ENCODE data around the gene SLC25A31. TPM values are rescaled to one million over a fixed set of nuclear protein-coding genes. Genes with fewer than 3 reads are reported as not detected.

SLC25A31 gene
- total and polyA plus RNA-seq, 3 donors from 2014 or later, result 23.4 to 92.2 (median 28.1) TPM

DNA sequence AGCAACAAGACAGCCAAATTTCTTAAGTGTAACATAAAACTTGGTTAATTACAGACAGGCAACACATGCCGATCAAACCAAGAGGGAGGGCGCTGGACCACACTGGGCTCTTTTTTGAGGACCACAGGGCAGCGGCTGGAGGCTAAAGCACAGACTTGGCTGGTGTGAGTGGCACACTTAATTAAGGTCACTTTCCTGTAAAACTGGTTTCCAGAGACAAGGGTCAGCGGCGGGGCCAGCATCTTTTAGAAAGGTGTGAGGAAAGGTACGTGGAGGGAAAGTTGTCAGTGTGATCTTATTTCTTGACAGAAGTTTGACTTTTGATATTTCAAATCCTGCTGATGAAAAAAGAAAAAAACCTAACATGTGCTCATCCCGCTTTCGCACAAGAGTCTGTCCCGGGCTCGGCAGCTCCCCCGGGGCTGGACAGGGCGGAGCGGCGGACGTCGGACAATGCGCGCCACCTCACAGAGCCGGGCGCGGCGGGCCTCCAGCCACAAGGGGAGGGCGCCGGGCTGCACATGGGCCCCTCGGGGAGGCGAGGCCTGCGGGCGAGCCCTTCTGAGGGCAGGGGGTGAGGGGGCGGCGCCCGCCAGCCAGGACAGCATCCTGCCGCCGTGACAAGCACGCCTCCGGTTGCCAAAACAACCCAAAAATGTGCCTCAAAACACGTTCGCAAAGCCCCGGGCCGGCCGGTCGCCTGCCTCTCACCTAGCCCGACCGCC lies 51.3 kb downstream of the SLC25A31 start:
- no peaks in the 10 kb centered on the region for H3K9me3 ChIP-seq
- H3K4me1 ChIP-seq, result no peaks in the 10 kb centered on the region
- H3K27me3 ChIP-seq, result no peaks in the 10 kb centered on the region
- no peaks in the 10 kb centered on the region for H3K36me3 ChIP-seq (ENCODE audit: low read depth, missing control alignments)
- no peak for TF ChIP-seq POLR2A (IDR thresholded peaks at IDR 0.05)
- TF ChIP-seq CTCF (IDR thresholded peaks at IDR 0.05), result no peak
- peak; percentile 70 for DNase-seq
- peak overlapping the region; percentile 88 to 91 for H3K27ac ChIP-seq
- 13 to 17% methylated on average over 16 to 38 of the region's 43 CpGs for WGBS, 2 donors
- H3K4me3 ChIP-seq, result peak overlapping the region; percentile 79 to 81
- intact Hi-C loops (cut with DNase I; ENCODE audit: low total_unique reads), result no loop called here

DNA sequence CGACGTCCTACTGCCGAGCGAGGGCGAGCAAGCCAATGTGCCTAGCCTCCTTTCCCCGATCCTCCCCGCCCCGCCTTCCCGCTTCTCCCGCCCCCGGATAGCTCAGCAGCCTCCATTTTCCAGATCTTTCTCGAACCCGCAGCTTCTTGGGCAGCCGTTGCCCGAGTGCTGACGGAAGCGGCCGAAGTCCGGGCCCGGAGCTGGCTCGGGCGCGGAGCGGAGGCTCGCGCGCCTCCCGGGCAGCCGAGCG lies 51.8 kb downstream of the SLC25A31 start:
- 1% methylated on average over 29 of the region's 30 CpGs; no CpG with 5 or more reads in 1 of the 2 donors for WGBS, 2 donors
- Histone ChIP-seq H3K9me3 (no peaks in the 10 kb centered on the region), H3K4me1 (no peaks in the 10 kb centered on the region), H3K36me3 (ENCODE audit: low read depth, missing control alignments) (no peaks in the 10 kb centered on the region), H3K27me3 (no peaks in the 10 kb centered on the region), H3K27ac (peak overlapping the region; percentile 88 to 91), H3K4me3 (peak overlapping the region; percentile 79 to 81)
- TF ChIP-seq CTCF (IDR thresholded peaks at IDR 0.05), result peak in 1 of 3 experiments; percentile 13
- TF ChIP-seq POLR2A (IDR thresholded peaks at IDR 0.05), result no peak
- intact Hi-C loops (cut with DNase I; ENCODE audit: low total_unique reads), result no loop called here
- DNase-seq, result peak; percentile 93

DNA sequence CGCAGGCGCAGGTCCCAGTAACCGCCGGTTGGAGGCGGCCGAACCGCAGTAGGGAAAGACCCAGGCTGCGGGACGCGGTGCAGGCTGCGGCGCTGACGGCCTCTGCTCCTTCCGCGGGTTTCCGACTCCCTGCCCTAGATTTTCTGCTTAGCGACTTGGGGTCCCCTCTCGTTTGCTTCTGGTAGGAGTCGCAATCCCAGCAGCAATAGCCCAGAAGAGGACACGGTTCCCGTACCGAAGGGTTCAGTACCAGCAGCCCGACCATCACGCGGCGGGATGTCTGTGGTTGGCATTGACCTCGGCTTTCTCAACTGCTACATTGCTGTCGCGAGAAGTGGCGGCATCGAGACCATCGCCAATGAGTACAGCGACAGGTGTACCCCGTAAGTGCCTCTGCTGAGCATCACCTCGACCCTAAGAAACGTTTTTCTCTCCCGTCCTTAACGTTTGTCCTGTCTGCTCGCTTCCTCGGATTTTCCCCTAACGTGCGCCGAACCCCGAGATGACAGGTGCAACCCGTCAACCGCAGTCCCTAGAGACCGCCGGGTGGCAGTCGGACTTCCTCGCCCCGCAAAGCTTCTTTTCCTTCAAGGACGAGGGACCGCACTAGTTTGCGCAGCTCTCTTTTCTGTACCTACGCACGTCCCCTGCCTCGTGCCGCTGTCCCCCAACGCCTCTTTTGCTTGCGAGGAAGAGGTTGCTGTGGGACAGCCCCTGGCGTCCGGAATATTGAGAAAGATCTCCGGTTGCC lies 52.2 kb downstream of the SLC25A31 start, which contains the start of gene HSPA4L:
HSPA4L (plus strand) TSS at position 48 of the 751 bp plus-strand sequence; CDS start at position 277, 229 bp downstream.
- peak; percentile 80 for DNase-seq

DNA sequence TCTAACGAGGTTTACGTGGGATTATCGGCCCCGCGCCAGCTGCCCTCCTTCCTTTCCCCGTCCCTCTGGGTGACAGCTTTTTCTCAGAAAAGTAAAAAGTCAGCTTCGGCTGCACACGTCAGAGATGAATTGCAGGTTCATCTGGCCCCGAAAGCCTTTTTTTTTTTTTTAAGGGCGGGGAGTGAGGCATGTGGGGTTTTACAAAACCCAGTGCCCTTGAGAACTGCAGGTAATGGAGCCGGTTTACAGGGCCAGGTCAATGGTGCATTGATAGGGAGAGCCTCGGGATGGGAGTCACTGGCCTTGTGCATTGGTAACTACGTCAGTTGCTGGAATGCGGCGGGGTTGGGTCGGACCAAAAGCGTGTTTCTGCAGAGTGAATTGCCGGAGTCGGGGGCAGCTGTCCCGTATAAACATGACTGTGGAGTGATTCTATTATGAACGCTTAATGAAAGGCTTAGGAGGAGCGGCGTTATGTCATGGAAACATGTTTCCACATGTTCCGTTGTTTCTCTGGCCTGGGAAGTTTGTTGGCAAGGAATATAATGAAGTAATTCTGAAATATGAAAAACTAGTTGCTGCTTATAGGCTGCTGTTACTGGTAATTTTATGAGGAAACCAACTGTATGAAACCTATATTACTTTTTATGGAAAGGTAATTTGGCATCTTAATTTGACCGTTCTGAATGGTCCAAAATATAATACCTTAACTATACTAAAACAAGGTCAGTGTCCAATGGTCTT lies 53.0 kb downstream of the SLC25A31 start:
- WGBS, 2 donors, result 1 to 6% methylated on average over 25 of the region's 25 CpGs
- TF ChIP-seq POLR2A (IDR thresholded peaks at IDR 0.05) (no peak), CTCF (IDR thresholded peaks at IDR 0.05) (no peak)
- no peaks in the 10 kb centered on the region for H3K9me3 ChIP-seq
- H3K4me3 ChIP-seq, result peak overlapping the region; percentile 79 to 81
- DNase-seq, result peak; percentile 86
- H3K4me1 ChIP-seq, result no peaks in the 10 kb centered on the region
- no peaks in the 10 kb centered on the region for H3K36me3 ChIP-seq (ENCODE audit: low read depth, missing control alignments)
- no peaks in the 10 kb centered on the region for H3K27me3 ChIP-seq
- H3K27ac ChIP-seq, result peak overlapping the region; percentile 88 to 91
- intact Hi-C loops (cut with DNase I; ENCODE audit: low total_unique reads), result no loop called here

More for the DNA sequence above, 52.2 kb downstream of the SLC25A31 start, which contains the start of gene HSPA4L:
- TF ChIP-seq POLR2A (IDR thresholded peaks at IDR 0.05) (peak; percentile 56), CTCF (IDR thresholded peaks at IDR 0.05) (peak in 2 of 3 experiments; percentile 29 to 37)
- no peaks in the 10 kb centered on the region for H3K36me3 ChIP-seq (ENCODE audit: low read depth, missing control alignments)
- H3K9me3 ChIP-seq, result no peaks in the 10 kb centered on the region
- no peaks in the 10 kb centered on the region for H3K27me3 ChIP-seq
- H3K27ac ChIP-seq, result peak within 1 kb of the TSS; percentile 88 to 91
- H3K4me3 ChIP-seq, result peak within 1 kb of the TSS; percentile 79 to 81
- intact Hi-C loops (cut with DNase I; ENCODE audit: low total_unique reads), result no loop called here
- 0% methylated on average over 31 to 62 of the region's 63 CpGs for WGBS, 2 donors
- H3K4me1 ChIP-seq, result no peaks in the 10 kb centered on the region

Data from testis (tissue), 3 donors.